Fibroblast of villous mesenchyme (primary cell): ENCODE data around the gene PDHX. TPM values are rescaled to one million over a fixed set of nuclear protein-coding genes. Genes with fewer than 3 reads are reported as not detected.

Experiments used
- DNase-seq: peaks from one replicate; pipeline ENCODE4 v3.0.0-alpha.2; 2010; ENCODE audit warnings: low read depth
- H3K4me3 ChIP-seq: 2 replicates; pipeline ENCODE4 v1.5.1; 2011; ENCODE audit warnings: low read depth, mild to moderate bottlenecking, low read length
- total RNA-seq: library from RNA; depleted of rRNA; stranded (reverse); fragments of >200 nt; gene quantifications from 2 replicates; pipeline ENCODE4 v1.2.3, GENCODE V29; 2012
- TF ChIP-seq, protein P1 (sequence below): IDR thresholded peaks from 2 replicates; pipeline ENCODE4 v1.5.1; 2012; ENCODE audit warnings: low read depth, mild to moderate bottlenecking, low read length; ENCODE audit not compliant: insufficient read depth

The PDHX gene
- total RNA-seq, 1 donor: 66.9 TPM

- TF ChIP-seq, protein P1, sequence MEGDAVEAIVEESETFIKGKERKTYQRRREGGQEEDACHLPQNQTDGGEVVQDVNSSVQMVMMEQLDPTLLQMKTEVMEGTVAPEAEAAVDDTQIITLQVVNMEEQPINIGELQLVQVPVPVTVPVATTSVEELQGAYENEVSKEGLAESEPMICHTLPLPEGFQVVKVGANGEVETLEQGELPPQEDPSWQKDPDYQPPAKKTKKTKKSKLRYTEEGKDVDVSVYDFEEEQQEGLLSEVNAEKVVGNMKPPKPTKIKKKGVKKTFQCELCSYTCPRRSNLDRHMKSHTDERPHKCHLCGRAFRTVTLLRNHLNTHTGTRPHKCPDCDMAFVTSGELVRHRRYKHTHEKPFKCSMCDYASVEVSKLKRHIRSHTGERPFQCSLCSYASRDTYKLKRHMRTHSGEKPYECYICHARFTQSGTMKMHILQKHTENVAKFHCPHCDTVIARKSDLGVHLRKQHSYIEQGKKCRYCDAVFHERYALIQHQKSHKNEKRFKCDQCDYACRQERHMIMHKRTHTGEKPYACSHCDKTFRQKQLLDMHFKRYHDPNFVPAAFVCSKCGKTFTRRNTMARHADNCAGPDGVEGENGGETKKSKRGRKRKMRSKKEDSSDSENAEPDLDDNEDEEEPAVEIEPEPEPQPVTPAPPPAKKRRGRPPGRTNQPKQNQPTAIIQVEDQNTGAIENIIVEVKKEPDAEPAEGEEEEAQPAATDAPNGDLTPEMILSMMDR: no peak
- no peak for DNase-seq
Measured at GRCh38 chr11:34948696-34949095, 32.3 kb downstream of the PDHX start.

GRCh38 chr11:34953955-34954354 is 37.5 kb downstream of the PDHX start:
- TF ChIP-seq, protein P1: no peak
- no peak overlapping the region for H3K4me3 ChIP-seq
- DNase-seq: no peak

More at GRCh38 chr11:34948696-34949095, 32.3 kb downstream of the PDHX start:
- H3K4me3 ChIP-seq: no peak overlapping the region

- no peak overlapping the region for H3K4me3 ChIP-seq
- DNase-seq: no peak
- TF ChIP-seq, protein P1: no peak
Measured at GRCh38 chr11:34957206-34957605, 40.8 kb downstream of the PDHX start.

- H3K4me3 ChIP-seq: no peak overlapping the region
Measured at GRCh38 chr11:34957606-34958005, 41.2 kb downstream of the PDHX start.

DNA sequence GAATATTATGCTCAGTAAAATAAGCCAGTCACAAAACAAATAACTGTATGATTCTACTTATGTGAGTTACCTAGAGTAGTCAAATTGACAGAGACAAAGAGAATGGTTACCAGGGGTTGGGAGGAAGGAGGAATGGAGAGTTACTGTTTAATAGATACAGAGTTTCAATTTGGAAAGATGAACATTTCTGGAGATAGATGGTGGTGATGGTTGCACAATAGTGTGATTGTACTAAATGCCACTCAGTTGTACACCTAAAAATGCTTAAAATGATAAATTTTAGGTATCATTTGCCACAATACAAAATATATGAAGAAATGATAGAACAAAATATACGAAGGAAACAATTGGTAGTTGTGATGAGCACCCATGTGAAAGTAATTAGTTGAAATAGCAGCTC is 43.4 kb downstream of the PDHX start:
- no peak overlapping the region for H3K4me3 ChIP-seq
- DNase-seq: no peak
- TF ChIP-seq, protein P1: no peak

More at GRCh38 chr11:34957606-34958005, 41.2 kb downstream of the PDHX start:
- no peak for DNase-seq
- TF ChIP-seq, protein P1: no peak

DNA sequence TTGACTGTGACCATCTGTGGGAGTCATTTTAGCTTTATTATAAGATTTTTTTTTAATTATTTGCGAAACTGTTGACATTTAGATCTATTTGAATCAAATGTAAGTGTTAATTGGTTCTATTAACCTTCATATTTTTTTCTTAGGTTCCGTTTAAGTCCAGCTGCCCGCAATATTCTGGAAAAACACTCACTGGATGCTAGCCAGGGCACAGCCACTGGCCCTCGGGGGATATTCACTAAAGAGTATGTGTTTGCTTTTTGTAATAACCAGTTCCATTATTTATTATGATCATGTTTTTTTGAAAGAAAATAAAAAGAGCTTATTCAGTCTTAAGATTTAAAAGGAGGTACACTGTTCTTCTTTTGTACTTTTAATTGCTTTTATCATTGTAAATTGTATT is 43.9 kb downstream of the PDHX start:
- TF ChIP-seq, protein P1: no peak
- peak; percentile 38 for DNase-seq
- H3K4me3 ChIP-seq: no peak overlapping the region

- TF ChIP-seq, protein P1: no peak
- no peak overlapping the region for H3K4me3 ChIP-seq
- no peak for DNase-seq
Measured at GRCh38 chr11:34962034-34962433, 45.6 kb downstream of the PDHX start.
